Body of pancreas (tissue), 4 donors: ENCODE results near the gene IFNA10.

Source experiments
- POLR2A ChIP-seq, 3 donors: fragments of 450-650 bp; IDR thresholded peaks; one replicate each; pipeline ENCODE4 v1.6.1; 2016; ENCODE audit warnings: antibody characterized with exemption in 3 of 3, mild to moderate bottlenecking in 2 of 3
- TF ChIP-seq, protein P1 (sequence below), 7 experiments: fragments of 450-650 bp in 4 of 7; fragments of 200-600 bp in 3 of 7; sonication (generic) in 3 of 7; IDR thresholded peaks; one replicate each; pipeline ENCODE4 v1.5.1; 2016 to 2019; ENCODE audit warnings: antibody characterized with exemption in 7 of 7

DNA sequence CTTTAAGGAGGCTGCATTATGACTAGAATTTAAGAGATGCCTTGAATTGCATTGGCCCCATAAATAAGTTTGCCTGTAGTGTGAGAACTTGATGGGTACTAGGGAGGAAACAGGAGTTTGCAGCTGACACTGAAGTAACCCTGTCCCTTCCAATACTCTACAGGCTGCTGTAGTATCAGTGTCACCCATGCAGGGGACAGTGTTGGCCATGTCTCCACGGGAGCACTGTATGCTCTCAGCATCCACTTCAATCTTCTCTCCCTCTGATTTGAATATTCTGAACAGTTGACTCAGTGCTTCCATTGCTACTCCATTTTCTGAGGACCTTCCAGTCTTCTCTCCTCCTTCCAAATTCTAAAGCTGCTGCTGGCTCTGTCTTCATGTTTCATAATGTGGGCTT, 44.2 kb upstream of the IFNA10 start:
- TF ChIP-seq, protein P1, sequence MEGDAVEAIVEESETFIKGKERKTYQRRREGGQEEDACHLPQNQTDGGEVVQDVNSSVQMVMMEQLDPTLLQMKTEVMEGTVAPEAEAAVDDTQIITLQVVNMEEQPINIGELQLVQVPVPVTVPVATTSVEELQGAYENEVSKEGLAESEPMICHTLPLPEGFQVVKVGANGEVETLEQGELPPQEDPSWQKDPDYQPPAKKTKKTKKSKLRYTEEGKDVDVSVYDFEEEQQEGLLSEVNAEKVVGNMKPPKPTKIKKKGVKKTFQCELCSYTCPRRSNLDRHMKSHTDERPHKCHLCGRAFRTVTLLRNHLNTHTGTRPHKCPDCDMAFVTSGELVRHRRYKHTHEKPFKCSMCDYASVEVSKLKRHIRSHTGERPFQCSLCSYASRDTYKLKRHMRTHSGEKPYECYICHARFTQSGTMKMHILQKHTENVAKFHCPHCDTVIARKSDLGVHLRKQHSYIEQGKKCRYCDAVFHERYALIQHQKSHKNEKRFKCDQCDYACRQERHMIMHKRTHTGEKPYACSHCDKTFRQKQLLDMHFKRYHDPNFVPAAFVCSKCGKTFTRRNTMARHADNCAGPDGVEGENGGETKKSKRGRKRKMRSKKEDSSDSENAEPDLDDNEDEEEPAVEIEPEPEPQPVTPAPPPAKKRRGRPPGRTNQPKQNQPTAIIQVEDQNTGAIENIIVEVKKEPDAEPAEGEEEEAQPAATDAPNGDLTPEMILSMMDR (IDR thresholded peaks at IDR 0.05), result no peak
- no peak for TF ChIP-seq POLR2A (IDR thresholded peaks at IDR 0.05)
